Fibroblast of skin of right biceps (primary cell): ENCODE data around the gene MICU2.
A peak's percentile ranks its signal among the peaks of the same experiment; 100 is the strongest.

ENCODE experiments used
- DNase-seq: peaks from one replicate; pipeline ENCODE4 v3.0.0-alpha.2; 2013

The MICU2 gene

DNA sequence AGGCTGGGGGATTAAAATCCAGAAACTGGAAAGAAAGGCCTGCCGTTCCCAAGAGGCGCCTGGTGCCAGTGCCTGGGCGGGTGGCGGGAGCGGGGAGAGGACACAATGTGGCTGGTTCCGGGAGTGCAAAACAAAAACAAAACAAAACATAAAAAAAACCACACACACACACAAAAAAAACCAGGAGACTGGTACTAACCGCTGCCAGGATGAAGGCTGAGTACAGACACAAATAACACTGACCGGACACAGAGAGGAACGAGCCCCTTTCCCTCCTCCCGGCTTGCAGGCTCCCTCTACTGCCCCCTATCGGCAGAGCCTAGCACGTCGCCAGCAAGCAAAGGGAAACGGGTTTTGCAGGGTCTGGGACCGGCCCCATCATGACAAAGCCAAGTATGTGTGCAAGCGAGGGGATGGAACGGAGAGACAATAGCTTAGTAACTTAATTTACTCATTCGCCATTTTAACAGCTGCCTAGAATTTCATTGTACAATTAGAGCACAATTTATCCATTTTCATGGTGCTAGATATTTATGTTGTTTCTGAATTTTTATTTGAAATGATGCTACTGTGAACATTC is 127.0 kb downstream of the MICU2 start:
- DNase-seq, result peak; percentile 73

- no peak for DNase-seq
Observed at GRCh38 chr13:21475115-21475514, 128.9 kb downstream of the MICU2 start.

GRCh38 chr13:21470785-21471184 is 133.2 kb downstream of the MICU2 start:
- no peak for DNase-seq

GRCh38 chr13:21466527-21466926 is 137.4 kb downstream of the MICU2 start:
- DNase-seq, result no peak

GRCh38 chr13:21465710-21466160 is 138.2 kb downstream of the MICU2 start:
- no peak for DNase-seq

- no peak for DNase-seq
Observed at GRCh38 chr13:21463424-21463823, 140.5 kb downstream of the MICU2 start.

DNA sequence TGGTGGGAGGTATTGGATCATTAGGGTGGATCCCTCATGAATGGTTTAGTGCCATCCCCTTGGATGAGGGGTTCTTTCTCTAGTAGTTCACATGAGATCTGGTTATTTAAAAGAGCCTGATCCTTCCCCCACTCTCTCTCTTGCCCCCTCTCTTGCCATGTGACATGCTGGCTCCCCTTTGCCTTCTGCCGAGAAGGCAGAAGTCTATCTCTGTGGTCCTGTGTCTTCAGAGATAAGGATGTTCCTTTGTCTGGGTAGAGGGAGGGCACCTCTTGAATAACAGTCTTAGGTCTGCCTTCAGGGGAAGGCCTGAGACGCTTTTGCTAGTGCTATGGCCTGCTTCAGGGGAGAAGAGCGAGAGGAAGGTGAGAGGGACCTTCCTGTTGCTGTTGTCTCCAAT is 142.8 kb downstream of the MICU2 start:
- DNase-seq, result no peak

GRCh38 chr13:21458813-21459701 is 144.9 kb downstream of the MICU2 start, which contains the start of gene ZDHHC20:
Gene ZDHHC20, minus strand, starts transcription at chr13:21459303. Its CDS starts 132 bp downstream, at chr13:21459171.
- peak; percentile 85 for DNase-seq

GRCh38 chr13:21458451-21458812 is 145.5 kb downstream of the MICU2 start:
- peak; percentile 20 for DNase-seq

DNA sequence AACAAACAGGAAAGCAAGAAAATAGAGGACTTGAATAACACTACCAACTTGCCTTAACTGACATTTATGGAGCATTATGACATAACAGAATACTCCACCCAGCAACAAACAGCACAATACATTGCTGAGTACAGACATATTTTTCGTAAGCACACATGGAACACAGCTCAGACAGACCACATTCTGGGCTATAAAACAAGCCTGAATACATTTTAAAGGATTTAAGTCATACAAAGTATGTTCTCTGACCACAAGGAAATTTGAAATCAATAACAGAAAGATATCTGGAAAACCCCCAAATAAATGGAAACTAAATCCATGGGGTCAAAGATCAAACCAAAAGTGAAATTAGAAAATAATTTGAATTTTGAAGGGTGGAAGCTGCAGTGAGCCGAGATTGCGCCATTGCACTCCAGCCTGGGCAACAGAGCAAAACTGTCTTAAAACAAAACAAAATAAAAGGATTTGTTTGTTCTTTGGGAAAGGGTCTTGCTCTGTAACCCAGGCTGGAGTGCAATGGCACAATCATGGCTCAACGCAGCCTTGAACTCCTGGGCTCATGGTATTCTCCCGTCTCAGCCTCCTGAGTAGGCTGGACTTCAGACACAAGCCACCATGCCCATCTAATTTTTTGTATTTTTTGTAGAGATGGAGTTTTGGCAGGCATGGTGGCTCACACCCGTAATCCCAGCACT is 150.4 kb downstream of the MICU2 start:
- no peak for DNase-seq

- DNase-seq, result no peak
Observed at GRCh38 chr13:21450936-21451335, 153.0 kb downstream of the MICU2 start.

DNA sequence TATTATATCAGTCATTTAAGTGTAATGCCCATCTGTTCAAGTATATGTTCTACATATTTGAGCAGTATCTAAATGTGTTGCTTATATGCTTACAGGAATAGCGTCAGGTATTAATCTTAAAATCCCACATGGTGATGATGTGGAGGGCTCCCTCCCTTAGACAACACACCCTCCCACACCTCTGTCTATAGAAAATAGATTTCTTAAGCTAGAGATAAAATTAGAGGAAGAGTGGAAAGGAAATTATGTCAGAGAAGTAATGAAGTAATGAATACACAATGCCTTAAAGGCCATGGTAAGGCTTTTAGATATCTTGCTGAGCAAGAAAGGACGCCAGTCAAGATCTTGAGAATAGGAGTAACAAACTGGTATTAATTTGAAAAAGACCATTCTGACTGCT is 157.3 kb downstream of the MICU2 start:
- no peak for DNase-seq

DNA sequence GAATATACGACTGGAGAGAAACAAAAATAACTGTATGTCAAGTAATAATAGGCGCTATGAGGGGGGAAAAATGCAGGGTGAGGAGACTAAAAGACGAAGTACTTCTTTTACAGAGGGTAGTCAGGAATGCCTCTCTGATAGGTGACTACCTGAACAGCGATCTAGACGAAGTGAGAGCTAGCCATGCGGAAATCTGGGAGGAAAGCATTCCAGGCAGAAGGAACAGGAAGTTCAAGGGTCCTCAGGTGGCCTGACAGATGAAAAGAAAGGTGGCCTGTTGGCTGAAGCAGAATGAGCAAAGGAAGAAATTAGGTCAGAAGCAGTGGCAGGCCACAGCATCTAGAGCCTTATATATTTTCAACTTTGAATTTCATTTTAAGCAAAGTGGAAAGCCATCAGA is 158.2 kb downstream of the MICU2 start:
- no peak for DNase-seq

DNA sequence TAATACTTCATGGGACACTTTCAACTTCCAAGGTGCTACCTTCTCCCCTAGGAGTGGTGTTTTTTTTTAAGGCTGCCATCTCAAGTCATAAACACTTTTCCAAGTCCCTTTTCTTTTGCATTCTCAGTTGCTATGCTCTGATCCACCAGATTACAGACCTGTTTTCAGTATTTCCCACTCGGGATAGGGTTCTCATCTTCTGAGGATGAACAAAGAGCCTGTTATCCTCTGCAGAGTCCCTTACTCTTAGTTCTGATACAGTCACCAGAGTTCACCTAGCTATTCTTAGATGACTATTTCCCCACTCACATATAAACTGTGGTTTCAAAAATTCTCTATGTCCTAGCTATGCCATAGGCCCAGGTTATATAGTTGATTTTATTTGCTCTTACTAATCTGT is 160.8 kb downstream of the MICU2 start:
- no peak for DNase-seq
